Loucy (cell line): Measurements from ENCODE around the gene ATXN7L1.
"Not testable (repeated sequence)": the region's sequence is repeated elsewhere in the genome, so short reads cannot be mapped to it uniquely, and the experiment has no call there.

Experiments used
- H2AFZ ChIP-seq: fragments of 200-600 bp; sonication (generic); 2 replicates; pipeline ENCODE4 v1.6.0; 2016; ENCODE audit warnings: antibody characterized with exemption, mild to moderate bottlenecking, low read length, moderate library complexity
- H3F3A ChIP-seq: fragments of 200-600 bp; 2 replicates; pipeline ENCODE4 v1.6.0; 2016; ENCODE audit warnings: antibody characterized with exemption, low read depth, mild to moderate bottlenecking
- H3K27me3 ChIP-seq: fragments of 200-600 bp; sonication (generic); 2 replicates; pipeline ENCODE4 v1.6.1; 2014; ENCODE audit warnings: low read length, mild to moderate bottlenecking; ENCODE audit not compliant: insufficient read depth, poor library complexity, severe bottlenecking
- H3K36me3 ChIP-seq: fragments of 200-600 bp; sonication (generic); 2 replicates; pipeline ENCODE4 v1.6.1; 2016; ENCODE audit warnings: low read length; ENCODE audit not compliant: insufficient read depth
- H3K4me1 ChIP-seq: fragments of 200-600 bp; sonication (generic); 2 replicates; pipeline ENCODE4 v1.5.1; 2014; ENCODE audit warnings: low read length, mild to moderate bottlenecking; ENCODE audit not compliant: insufficient read depth, poor library complexity, severe bottlenecking
- H3K4me2 ChIP-seq: fragments of 200-600 bp; sonication (generic); 2 replicates; pipeline ENCODE4 v1.6.0; 2014; ENCODE audit warnings: antibody characterized with exemption, low read length, low read depth, mild to moderate bottlenecking; ENCODE audit not compliant: poor library complexity, severe bottlenecking
- H3K4me3 ChIP-seq: fragments of 200-600 bp; sonication (generic); 2 replicates; pipeline ENCODE4 v1.5.1; 2014; ENCODE audit warnings: low read length, mild to moderate bottlenecking, mixed read lengths; ENCODE audit not compliant: poor library complexity, severe bottlenecking
- H3K79me2 ChIP-seq: fragments of 200-600 bp; sonication (generic); 2 replicates; pipeline ENCODE4 v1.6.1; 2014; ENCODE audit warnings: low read length; ENCODE audit not compliant: insufficient read depth
- H3K9ac ChIP-seq: fragments of 200-600 bp; sonication (generic); 2 replicates; pipeline ENCODE4 v1.6.0; 2014; ENCODE audit warnings: mild to moderate bottlenecking, low read depth, low read length, moderate library complexity; ENCODE audit not compliant: poor library complexity, severe bottlenecking
- H3K9me2 ChIP-seq: fragments of 200-600 bp; sonication (generic); replicated peaks from 2 replicates; pipeline ENCODE4 v1.6.1; 2016; ENCODE audit warnings: low read depth, low read length, mixed read lengths
- H3K9me3 ChIP-seq: fragments of 200-600 bp; sonication (generic); 2 replicates; pipeline ENCODE4 v1.6.1; 2014; ENCODE audit warnings: mild to moderate bottlenecking, antibody characterized with exemption, low read length, low read depth; ENCODE audit not compliant: insufficient read depth
- H4K20me1 ChIP-seq: fragments of 200-600 bp; sonication (generic); 2 replicates; pipeline ENCODE4 v1.6.0; 2014; ENCODE audit warnings: antibody characterized with exemption, low read length, mild to moderate bottlenecking; ENCODE audit not compliant: insufficient read depth, poor library complexity, severe bottlenecking
- EZH2phosphoT487 ChIP-seq: fragments of 200-600 bp; IDR thresholded peaks from 2 replicates; pipeline ENCODE4 v1.6.1; 2018; ENCODE audit warnings: antibody characterized with exemption, mild to moderate bottlenecking, moderate library complexity, borderline replicate concordance
- TF ChIP-seq, protein P1 (sequence below): fragments of 200-600 bp; sonication (generic); conservative IDR thresholded peaks from 2 replicates; pipeline ENCODE4 v1.5.1; 2014; ENCODE audit warnings: mild to moderate bottlenecking, antibody characterized with exemption, low read length

Gene ATXN7L1

DNA sequence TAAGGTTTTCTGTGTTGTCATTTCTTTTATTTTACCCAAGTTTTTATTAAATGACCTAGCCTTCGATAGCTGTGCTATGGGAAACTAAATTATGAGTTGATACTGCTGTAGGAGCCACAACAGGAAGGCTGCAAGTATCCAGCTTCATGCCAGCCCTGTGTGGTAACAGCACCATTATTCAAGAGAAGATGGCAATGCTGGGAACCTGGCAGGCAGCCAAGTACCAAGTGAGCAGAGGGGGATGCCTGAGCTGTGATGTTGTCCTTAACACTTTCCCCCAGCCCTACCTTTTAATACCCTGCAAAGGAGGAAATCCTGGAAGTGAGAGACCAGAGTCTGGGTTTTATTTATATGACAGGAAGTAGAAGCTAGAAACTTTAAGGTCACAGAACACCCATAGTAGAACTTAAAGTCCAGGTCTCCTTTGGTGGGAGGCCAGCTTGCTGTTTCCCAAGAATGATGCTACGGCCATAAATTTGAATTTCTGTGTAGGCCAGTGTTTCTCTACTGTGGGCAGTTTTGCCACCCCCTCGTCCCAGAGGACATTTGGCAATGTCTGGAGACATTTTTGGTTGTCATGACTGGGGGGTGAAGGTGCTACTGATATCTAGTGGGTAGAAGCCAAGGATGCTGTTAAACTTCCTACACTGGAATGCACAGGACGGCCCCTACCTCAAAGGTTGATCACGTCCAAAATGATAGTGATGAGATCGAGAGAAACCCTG is 9.2 kb upstream of the ATXN7L1 start:
- no peak overlapping the region for H3K4me3 ChIP-seq
- H3K9me2 ChIP-seq: no peaks in the 10 kb centered on the region
- no peaks in the 10 kb centered on the region for H3K27me3 ChIP-seq
- TF ChIP-seq EZH2phosphoT487: no peak
- TF ChIP-seq, protein P1, sequence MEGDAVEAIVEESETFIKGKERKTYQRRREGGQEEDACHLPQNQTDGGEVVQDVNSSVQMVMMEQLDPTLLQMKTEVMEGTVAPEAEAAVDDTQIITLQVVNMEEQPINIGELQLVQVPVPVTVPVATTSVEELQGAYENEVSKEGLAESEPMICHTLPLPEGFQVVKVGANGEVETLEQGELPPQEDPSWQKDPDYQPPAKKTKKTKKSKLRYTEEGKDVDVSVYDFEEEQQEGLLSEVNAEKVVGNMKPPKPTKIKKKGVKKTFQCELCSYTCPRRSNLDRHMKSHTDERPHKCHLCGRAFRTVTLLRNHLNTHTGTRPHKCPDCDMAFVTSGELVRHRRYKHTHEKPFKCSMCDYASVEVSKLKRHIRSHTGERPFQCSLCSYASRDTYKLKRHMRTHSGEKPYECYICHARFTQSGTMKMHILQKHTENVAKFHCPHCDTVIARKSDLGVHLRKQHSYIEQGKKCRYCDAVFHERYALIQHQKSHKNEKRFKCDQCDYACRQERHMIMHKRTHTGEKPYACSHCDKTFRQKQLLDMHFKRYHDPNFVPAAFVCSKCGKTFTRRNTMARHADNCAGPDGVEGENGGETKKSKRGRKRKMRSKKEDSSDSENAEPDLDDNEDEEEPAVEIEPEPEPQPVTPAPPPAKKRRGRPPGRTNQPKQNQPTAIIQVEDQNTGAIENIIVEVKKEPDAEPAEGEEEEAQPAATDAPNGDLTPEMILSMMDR: no peak
- no peak overlapping the region for H3K4me2 ChIP-seq
- no peaks in the 10 kb centered on the region for H3K79me2 ChIP-seq
- no peak overlapping the region for H3K9ac ChIP-seq
- no peaks in the 10 kb centered on the region for H3K4me1 ChIP-seq
- H4K20me1 ChIP-seq: no peaks in the 10 kb centered on the region
- no peaks in the 10 kb centered on the region for H3K9me3 ChIP-seq
- H3F3A ChIP-seq: no peaks in the 10 kb centered on the region
- no peak overlapping the region for H2AFZ ChIP-seq
- no peaks in the 10 kb centered on the region for H3K36me3 ChIP-seq

DNA sequence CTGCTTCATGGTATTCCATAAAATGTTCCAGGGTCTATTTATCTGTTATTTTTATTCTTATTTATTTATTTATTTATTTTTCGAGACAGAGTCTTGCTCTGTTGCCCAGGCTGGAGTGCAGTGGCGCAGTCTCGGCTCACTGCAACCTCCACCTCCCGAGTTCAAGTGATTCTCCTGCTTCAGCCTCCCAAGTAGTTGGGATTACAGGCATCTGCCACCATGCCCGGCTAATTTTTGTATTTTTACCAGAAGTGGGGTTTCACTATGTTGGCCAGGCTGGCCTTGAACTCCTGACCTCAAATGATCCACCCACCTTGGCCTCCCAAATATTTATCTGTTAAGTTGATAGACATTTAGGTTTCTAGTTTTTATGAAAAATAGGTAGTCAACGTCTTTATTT is 6.8 kb upstream of the ATXN7L1 start:
- not testable (repeated sequence) for H3K4me3 ChIP-seq, H2AFZ ChIP-seq, H3F3A ChIP-seq

DNA sequence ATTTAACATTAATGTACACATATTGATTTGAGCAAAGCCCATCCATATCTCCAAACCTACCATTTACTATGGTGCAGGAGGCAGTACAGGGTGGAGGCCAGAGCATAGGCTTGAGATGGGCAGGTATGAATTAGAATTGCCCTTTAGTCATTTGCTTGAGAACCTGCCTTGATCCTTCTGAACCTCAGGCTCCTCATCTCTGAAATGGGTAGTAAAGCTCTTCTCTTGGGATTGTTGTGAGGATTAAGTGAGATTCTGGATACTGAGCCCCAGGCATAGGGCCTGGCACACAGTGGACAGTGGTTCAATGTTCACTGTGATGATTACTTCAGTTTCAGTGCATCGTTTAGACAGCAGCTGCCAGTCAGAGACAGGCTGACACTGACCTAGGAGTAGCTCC is 5.0 kb upstream of the ATXN7L1 start:
- Histone ChIP-seq H3K4me3 (no peak overlapping the region), H4K20me1 (no peaks in the 10 kb centered on the region), H3K79me2 (no peaks in the 10 kb centered on the region), H3K9me3 (no peaks in the 10 kb centered on the region), H3K9ac (no peak overlapping the region), H3K9me2 (no peaks in the 10 kb centered on the region), H2AFZ (no peak overlapping the region), H3K4me2 (no peak overlapping the region), H3F3A (no peaks in the 10 kb centered on the region), H3K4me1 (no peaks in the 10 kb centered on the region), H3K27me3 (peaks cover 22% of the 10 kb centered on the region), H3K36me3 (no peaks in the 10 kb centered on the region)
- no peak for TF ChIP-seq EZH2phosphoT487
- TF ChIP-seq, protein P1: no peak

More for the DNA sequence above, 6.8 kb upstream of the ATXN7L1 start:
- H3K4me1 ChIP-seq, H3K9me3 ChIP-seq, H3K9ac ChIP-seq, H3K4me2 ChIP-seq, H3K36me3 ChIP-seq, H3K79me2 ChIP-seq, H4K20me1 ChIP-seq, H3K9me2 ChIP-seq, H3K27me3 ChIP-seq: not testable (repeated sequence)
